SKM-1 treated with dmso at 0.1 percent for 144 hours (cell line): ENCODE data around the gene KCNK6.
"Not testable (repeated sequence)": the region's sequence is repeated elsewhere in the genome, so short reads cannot be mapped to it uniquely, and the experiment has no call there.

Source experiments
- DNase-seq: peaks from one replicate; lab custom pipeline; 2025; ENCODE audit not compliant: unreplicated experiment; lab: John Stamatoyannopoulos, UW

Gene KCNK6

GRCh38 chr19:38321646-38322196, 2.1 kb downstream of the KCNK6 start:
- DNase-seq, result no peak

GRCh38 chr19:38323291-38323690, 3.6 kb downstream of the KCNK6 start:
- DNase-seq, result no peak

GRCh38 chr19:38324431-38324830, 4.8 kb downstream of the KCNK6 start:
- no peak for DNase-seq

GRCh38 chr19:38326591-38326990, 6.9 kb downstream of the KCNK6 start:
- no peak for DNase-seq

- DNase-seq, result no peak
Measured at GRCh38 chr19:38329651-38330050, 10.0 kb downstream of the KCNK6 start.

GRCh38 chr19:38331728-38332127, 12.1 kb downstream of the KCNK6 start:
- DNase-seq, result no peak

- no peak for DNase-seq
Measured at GRCh38 chr19:38333245-38333644, 13.6 kb downstream of the KCNK6 start.

GRCh38 chr19:38335949-38336637, 16.4 kb downstream of the KCNK6 start:
- peak; percentile 92 for DNase-seq

GRCh38 chr19:38336638-38337359, 17.2 kb downstream of the KCNK6 start:
- peak; percentile 96 for DNase-seq

GRCh38 chr19:38337360-38337653, 17.7 kb downstream of the KCNK6 start:
- DNase-seq, result no peak

GRCh38 chr19:38339011-38339410, 19.4 kb downstream of the KCNK6 start:
- not testable (repeated sequence) for DNase-seq

- no peak for DNase-seq
Measured at GRCh38 chr19:38340927-38341326, 21.3 kb downstream of the KCNK6 start.

GRCh38 chr19:38346837-38347236, 27.2 kb downstream of the KCNK6 start:
- no peak for DNase-seq

GRCh38 chr19:38350883-38351282, 31.2 kb downstream of the KCNK6 start:
- DNase-seq, result no peak

- no peak for DNase-seq
Measured at GRCh38 chr19:38351865-38352395, 32.3 kb downstream of the KCNK6 start.

GRCh38 chr19:38352611-38353010, 33.0 kb downstream of the KCNK6 start:
- DNase-seq, result no peak

- DNase-seq, result no peak
Measured at GRCh38 chr19:38355728-38356725, 36.4 kb downstream of the KCNK6 start.

GRCh38 chr19:38358071-38358470, 38.4 kb downstream of the KCNK6 start:
- no peak for DNase-seq

- no peak for DNase-seq
Measured at GRCh38 chr19:38359242-38360021, 39.8 kb downstream of the KCNK6 start.

- DNase-seq, result no peak
Measured at GRCh38 chr19:38360351-38360750, 40.7 kb downstream of the KCNK6 start.
